Aorta (tissue), 5 donors: Measurements from ENCODE around the gene BTK. TPM values are rescaled to one million over a fixed set of nuclear protein-coding genes. Genes with fewer than 3 reads are reported as not detected.
"Not testable (repeated sequence)": the region's sequence is repeated elsewhere in the genome, so short reads cannot be mapped to it uniquely, and the experiment has no call there.

Source experiments
- ATAC-seq: fragments of 200-7000 bp; cut with Tn5 transposase; one replicate; pipeline ENCODE4 v1.9.1; 2022; ENCODE audit warnings: moderate library complexity; ENCODE audit not compliant: low FRiP score
- DNase-seq, 2 donors: peaks; one replicate each; pipeline ENCODE4 v3.0.0-alpha.2; 2020
- H3K27ac ChIP-seq, 2 donors: one replicate each; pipeline ENCODE4 v1.5.1; 2013; ENCODE audit warnings: low read length in 2 of 2, mild to moderate bottlenecking in 2 of 2, moderate library complexity in 2 of 2, control low read depth in 1 of 2, inconsistent platforms in 1 of 2, low read depth in 1 of 2
- H3K27me3 ChIP-seq, 2 donors: one replicate each; pipeline ENCODE4 v1.6.1; 2013; ENCODE audit warnings: control low read depth in 1 of 2, low read length in 1 of 2, mild to moderate bottlenecking in 1 of 2, moderate library complexity in 1 of 2; ENCODE audit not compliant: insufficient read depth in 2 of 2, control insufficient read depth in 1 of 2
- H3K36me3 ChIP-seq, 2 donors: one replicate each; pipeline ENCODE4 v1.6.1; 2013; ENCODE audit warnings: control low read depth in 1 of 2, low read length in 1 of 2, mild to moderate bottlenecking in 1 of 2; ENCODE audit not compliant: insufficient read depth in 2 of 2, control insufficient read depth in 1 of 2
- H3K4me1 ChIP-seq, 2 donors: one replicate each; pipeline ENCODE4 v1.6.1; 2013; ENCODE audit warnings: low read length in 2 of 2, control low read depth in 1 of 2, mild to moderate bottlenecking in 1 of 2, moderate library complexity in 1 of 2; ENCODE audit not compliant: insufficient read depth in 2 of 2, control insufficient read depth in 1 of 2
- H3K4me3 ChIP-seq, 2 donors: one replicate each; pipeline ENCODE4 v1.5.1; 2013; ENCODE audit warnings: low read length in 2 of 2, control low read depth in 1 of 2, mild to moderate bottlenecking in 1 of 2
- H3K9me3 ChIP-seq: one replicate; pipeline ENCODE4 v1.6.1; 2013; ENCODE audit warnings: mild to moderate bottlenecking, low read length; ENCODE audit not compliant: control insufficient read depth
- WGBS, 2 donors: extraction: QIAGEN DNeasy Blood & Tissue Kit; methylation state at CpG; one replicate each; pipeline ENCODE4 v1.1.7; 2013; 5-methylcytosine and 5-hydroxymethylcytosine counted together
- intact Hi-C, 2 donors: fragments of 100-400 bp; cut with DNase I; formaldehyde crosslinking; loops; one replicate each; pipeline versions ENCODE4 v1.14.2 to v1.15.0; 2022
- polyA plus RNA-seq, 2 donors: library from polyadenylated mRNA; stranded (reverse); fragments of 200-250 nt; gene quantifications; one replicate each; pipeline ENCODE4 v1.2.3, GENCODE V29; 2013
- total RNA-seq, 2 donors: library from RNA; stranded (reverse); fragmentation: NEBNext Ultra II Directional; extraction: Animal tissue kit (Norgen Biotek cat#: 25700); gene quantifications; one replicate each; pipeline ENCODE4 v1.2.1, GENCODE V29; 2021
- donor health status: healthy with polysubstance abuse.
- donor health status: Bipolar disorder and iron deficiency.
- donor health status: DM: no; HTN: no; CAD: no.
- donor health status: DM: no; HTN: no; CAD: no.
- donor health status: DM: yes; HTN: yes; CAD: no.

Gene BTK
- total and polyA plus RNA-seq, 4 donors: 3.7 to 21.0 (median 6.1) TPM

GRCh38 chrX:101326600-101326999 is 59.4 kb downstream of the BTK start:
- H3K9me3 ChIP-seq, H3K4me3 ChIP-seq, intact Hi-C loops, H3K4me1 ChIP-seq, H3K27me3 ChIP-seq, H3K27ac ChIP-seq, ATAC-seq, H3K36me3 ChIP-seq, DNase-seq: not testable (repeated sequence)
- WGBS, 2 donors: 51 to 80% methylated on average over 3 of the region's 3 CpGs

- H3K36me3 ChIP-seq: no peaks in the 10 kb centered on the region
- ATAC-seq (no peak), DNase-seq (no peak)
- H3K27me3 ChIP-seq: no peaks in the 10 kb centered on the region
- H3K27ac ChIP-seq: no peak overlapping the region
- 63 to 94% methylated on average over 1 of the region's 1 CpG for WGBS, 2 donors
- intact Hi-C loops: no loop called here
- H3K4me1 ChIP-seq: no peaks in the 10 kb centered on the region
- no peaks in the 10 kb centered on the region for H3K9me3 ChIP-seq
- no peak overlapping the region for H3K4me3 ChIP-seq
Measured at GRCh38 chrX:101303790-101304189, 82.2 kb downstream of the BTK start.

Other genes starting within 250 kb of the BTK start
- gene DRP2, start 166.4 kb downstream of the BTK start, total RNA-seq: 1 to 10 TPM; 1.5 to 1.9 TPM
- gene DRP2, start 166.4 kb downstream of the BTK start, polyA plus RNA-seq: under 1 TPM; 0.18 to 0.25 TPM
- gene TAF7L, start 94.9 kb downstream of the BTK start, total RNA-seq: not detected
- under 1 TPM in 1 of 2 donors, not detected in 1; 0.31 TPM for gene TAF7L, start 94.9 kb downstream of the BTK start, polyA plus RNA-seq
- 1 to 10 TPM; 7.8 to 9.1 TPM for gene TIMM8A, start 37.4 kb downstream of the BTK start, total RNA-seq
- gene TIMM8A, start 37.4 kb downstream of the BTK start, polyA plus RNA-seq: 1 to 10 TPM; 3.1 to 7.6 TPM
- gene RPL36A, start 4.8 kb upstream of the BTK start, total RNA-seq: 100 to 1,000 TPM; 124 to 145 TPM
- gene RPL36A, start 4.8 kb upstream of the BTK start, polyA plus RNA-seq: 1,000 to 10,000 TPM; 1,899 to 2,826 TPM
- 10 to 100 TPM; 23.7 to 26.0 TPM for gene GLA, start 21.7 kb upstream of the BTK start, total RNA-seq
- gene GLA, start 21.7 kb upstream of the BTK start, polyA plus RNA-seq: 10 to 100 TPM; 25.3 to 41.4 TPM
- gene HNRNPH2, start 22.0 kb upstream of the BTK start, total RNA-seq: 10 to 100 TPM; 52.9 to 53.1 TPM
- 10 to 100 TPM; 49.3 to 51.1 TPM for gene HNRNPH2, start 22.0 kb upstream of the BTK start, polyA plus RNA-seq
- 10 to 100 TPM; 18.9 to 28.6 TPM for gene ARMCX4, start 99.3 kb upstream of the BTK start, total RNA-seq
- gene ARMCX4, start 99.3 kb upstream of the BTK start, polyA plus RNA-seq: 10 to 100 TPM in 1 of 2 donors, 1 to 10 TPM in 1; 2.6 to 16.5 TPM
- 10 to 100 TPM; 31.5 to 32.9 TPM for gene ARMCX1, start 164.4 kb upstream of the BTK start, total RNA-seq
- 10 to 100 TPM; 27.2 to 33.5 TPM for gene ARMCX1, start 164.4 kb upstream of the BTK start, polyA plus RNA-seq
- gene ARMCX6, start 231.8 kb upstream of the BTK start, total RNA-seq: 10 to 100 TPM; 24.2 to 38.3 TPM
- gene ARMCX6, start 231.8 kb upstream of the BTK start, polyA plus RNA-seq: 10 to 100 TPM; 14.8 to 42.7 TPM
- gene ARMCX3, start 237.0 kb upstream of the BTK start, total RNA-seq: 10 to 100 TPM; 59.8 to 66.1 TPM
- gene ARMCX3, start 237.0 kb upstream of the BTK start, polyA plus RNA-seq: 10 to 100 TPM; 45.0 to 51.5 TPM